A673 (cell line): ENCODE data around the gene COX6B1.

ENCODE experiments used
- EZH2 ChIP-seq: fragments of 200-600 bp; sonication (generic); IDR thresholded peaks from 2 replicates; pipeline ENCODE4 v1.6.1; 2017; ENCODE audit warnings: borderline replicate concordance, low read depth, mild to moderate bottlenecking, mixed read lengths, antibody characterized with exemption, low read length; ENCODE audit not compliant: poor library complexity, severe bottlenecking
- TF ChIP-seq, protein P1 (sequence below): fragments of 300-800, 200-600 bp; sonication (generic); conservative IDR thresholded peaks from 2 replicates; pipeline ENCODE4 v1.5.1; 2017; ENCODE audit warnings: low read depth, mild to moderate bottlenecking, antibody characterized with exemption, low read length, moderate library complexity, mixed read lengths

DNA sequence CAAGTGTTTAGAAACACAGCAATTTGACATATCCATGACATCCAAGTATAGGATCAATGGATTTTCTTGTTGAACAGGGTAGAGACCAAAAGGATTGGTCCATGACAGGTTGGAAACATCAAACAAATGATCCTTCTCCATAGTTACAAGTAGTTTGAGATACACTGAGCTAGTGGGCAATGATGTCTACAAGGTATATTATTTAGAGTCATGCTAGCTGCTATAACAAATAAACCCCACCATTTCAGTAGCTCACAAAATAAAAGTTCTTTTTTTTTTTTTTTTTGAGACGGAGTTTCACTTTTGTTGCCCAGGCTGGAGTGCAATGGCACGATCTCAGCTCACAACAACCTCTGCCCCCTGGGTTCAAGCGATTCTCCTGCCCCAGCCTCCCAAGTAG, 40.5 kb upstream of the COX6B1 start:
- TF ChIP-seq, protein P1, sequence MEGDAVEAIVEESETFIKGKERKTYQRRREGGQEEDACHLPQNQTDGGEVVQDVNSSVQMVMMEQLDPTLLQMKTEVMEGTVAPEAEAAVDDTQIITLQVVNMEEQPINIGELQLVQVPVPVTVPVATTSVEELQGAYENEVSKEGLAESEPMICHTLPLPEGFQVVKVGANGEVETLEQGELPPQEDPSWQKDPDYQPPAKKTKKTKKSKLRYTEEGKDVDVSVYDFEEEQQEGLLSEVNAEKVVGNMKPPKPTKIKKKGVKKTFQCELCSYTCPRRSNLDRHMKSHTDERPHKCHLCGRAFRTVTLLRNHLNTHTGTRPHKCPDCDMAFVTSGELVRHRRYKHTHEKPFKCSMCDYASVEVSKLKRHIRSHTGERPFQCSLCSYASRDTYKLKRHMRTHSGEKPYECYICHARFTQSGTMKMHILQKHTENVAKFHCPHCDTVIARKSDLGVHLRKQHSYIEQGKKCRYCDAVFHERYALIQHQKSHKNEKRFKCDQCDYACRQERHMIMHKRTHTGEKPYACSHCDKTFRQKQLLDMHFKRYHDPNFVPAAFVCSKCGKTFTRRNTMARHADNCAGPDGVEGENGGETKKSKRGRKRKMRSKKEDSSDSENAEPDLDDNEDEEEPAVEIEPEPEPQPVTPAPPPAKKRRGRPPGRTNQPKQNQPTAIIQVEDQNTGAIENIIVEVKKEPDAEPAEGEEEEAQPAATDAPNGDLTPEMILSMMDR, result no peak
- TF ChIP-seq EZH2, result no peak
